ENCODE data around the gene CADM2. TPM values are rescaled to one million over a fixed set of nuclear protein-coding genes. Genes with fewer than 3 reads are reported as not detected.

CADM2 gene
- total RNA-seq, 1 donor = 2.2 TPM

DNA sequence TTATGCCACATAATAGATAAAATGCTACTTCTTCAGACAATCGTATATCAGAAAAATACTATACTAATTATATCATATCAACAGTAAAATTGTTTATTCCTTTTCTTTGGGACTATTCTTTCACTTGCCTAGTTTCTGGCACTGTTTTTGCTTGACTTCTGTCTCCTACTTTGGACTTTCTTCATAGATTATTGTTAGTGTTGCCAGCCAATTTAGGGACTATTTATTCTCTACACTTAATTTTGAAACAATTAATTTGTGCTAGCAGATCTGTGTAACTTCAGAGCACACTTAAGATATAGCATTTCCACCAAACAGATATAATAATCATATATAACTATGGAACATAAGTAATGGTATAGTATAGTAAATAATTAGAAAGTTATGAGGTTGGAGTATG, 305.6 kb downstream of the CADM2 start:
- no peak for DNase-seq (ENCODE audit: low read depth)
- no peak overlapping the region for H3K4me3 ChIP-seq (ENCODE audit: low read depth, low read length)
- TF ChIP-seq, protein P1, sequence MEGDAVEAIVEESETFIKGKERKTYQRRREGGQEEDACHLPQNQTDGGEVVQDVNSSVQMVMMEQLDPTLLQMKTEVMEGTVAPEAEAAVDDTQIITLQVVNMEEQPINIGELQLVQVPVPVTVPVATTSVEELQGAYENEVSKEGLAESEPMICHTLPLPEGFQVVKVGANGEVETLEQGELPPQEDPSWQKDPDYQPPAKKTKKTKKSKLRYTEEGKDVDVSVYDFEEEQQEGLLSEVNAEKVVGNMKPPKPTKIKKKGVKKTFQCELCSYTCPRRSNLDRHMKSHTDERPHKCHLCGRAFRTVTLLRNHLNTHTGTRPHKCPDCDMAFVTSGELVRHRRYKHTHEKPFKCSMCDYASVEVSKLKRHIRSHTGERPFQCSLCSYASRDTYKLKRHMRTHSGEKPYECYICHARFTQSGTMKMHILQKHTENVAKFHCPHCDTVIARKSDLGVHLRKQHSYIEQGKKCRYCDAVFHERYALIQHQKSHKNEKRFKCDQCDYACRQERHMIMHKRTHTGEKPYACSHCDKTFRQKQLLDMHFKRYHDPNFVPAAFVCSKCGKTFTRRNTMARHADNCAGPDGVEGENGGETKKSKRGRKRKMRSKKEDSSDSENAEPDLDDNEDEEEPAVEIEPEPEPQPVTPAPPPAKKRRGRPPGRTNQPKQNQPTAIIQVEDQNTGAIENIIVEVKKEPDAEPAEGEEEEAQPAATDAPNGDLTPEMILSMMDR (IDR thresholded peaks at IDR 0.05; ENCODE audit: insufficient read depth, low read length) = no peak

DNA sequence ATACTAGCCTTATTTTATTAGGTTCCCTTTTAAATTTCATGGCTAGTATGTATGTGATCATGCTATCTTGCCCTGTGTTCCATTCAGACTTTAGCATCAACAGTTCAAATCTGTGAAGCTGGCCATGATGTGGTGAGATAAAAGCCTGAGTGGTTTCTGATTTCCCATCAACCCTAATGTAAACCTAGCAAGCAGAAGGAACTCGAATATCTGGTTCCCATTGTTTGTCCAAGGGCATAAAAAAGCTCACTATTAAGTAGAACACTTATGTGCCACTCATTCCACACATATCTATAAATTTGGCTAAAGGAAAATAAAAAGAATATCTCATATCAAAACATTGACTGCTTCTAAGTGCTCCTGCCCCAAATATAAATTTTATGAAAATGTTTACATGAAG, 311.7 kb downstream of the CADM2 start:
- TF ChIP-seq, protein P1 (IDR thresholded peaks at IDR 0.05; ENCODE audit: insufficient read depth, low read length) = no peak
- no peak overlapping the region for H3K4me3 ChIP-seq (ENCODE audit: low read depth, low read length)
- no peak for DNase-seq (ENCODE audit: low read depth)

DNA sequence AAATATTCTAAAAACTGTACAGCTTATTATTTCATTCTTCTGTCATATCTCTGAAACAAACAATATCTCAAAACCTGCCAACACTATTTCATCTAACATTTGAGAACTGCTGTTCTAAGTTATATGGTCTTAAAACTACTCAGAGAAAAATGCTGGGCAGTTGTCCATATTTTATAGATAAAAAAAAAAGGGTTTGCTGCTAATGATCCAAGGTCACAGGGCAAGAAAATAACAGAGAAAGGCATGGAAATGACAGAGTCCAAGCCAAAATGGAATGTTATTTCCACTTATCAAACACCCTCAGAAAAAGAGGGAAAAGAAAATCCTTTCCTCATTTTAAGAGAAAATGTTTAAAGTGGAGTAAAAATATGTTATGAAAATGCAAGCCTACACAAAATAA, 313.1 kb downstream of the CADM2 start:
- H3K4me3 ChIP-seq (ENCODE audit: low read depth, low read length) = no peak overlapping the region
- TF ChIP-seq, protein P1 (IDR thresholded peaks at IDR 0.05; ENCODE audit: insufficient read depth, low read length) = no peak
- DNase-seq (ENCODE audit: low read depth) = no peak

DNA sequence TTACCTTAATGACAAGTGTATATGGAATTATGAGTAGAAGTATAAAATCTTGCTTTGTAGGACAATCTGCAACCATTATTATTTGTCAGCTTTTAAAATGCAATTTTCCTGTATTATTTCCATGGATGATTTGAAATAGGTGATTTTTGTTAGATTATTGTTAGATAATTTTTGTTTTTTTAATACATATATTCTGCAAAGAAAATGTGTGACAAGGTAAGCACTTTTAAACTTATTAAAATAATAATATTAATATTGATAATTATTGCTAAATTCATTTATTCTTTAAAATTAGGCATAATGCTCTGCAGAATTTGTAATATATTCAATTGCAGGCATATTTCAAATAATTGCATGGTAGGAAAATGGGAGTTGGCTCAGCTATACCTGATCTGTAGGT, 329.5 kb downstream of the CADM2 start:
- DNase-seq (ENCODE audit: low read depth) = no peak
- no peak overlapping the region for H3K4me3 ChIP-seq (ENCODE audit: low read depth, low read length)
- TF ChIP-seq, protein P1 (IDR thresholded peaks at IDR 0.05; ENCODE audit: insufficient read depth, low read length) = no peak

DNA sequence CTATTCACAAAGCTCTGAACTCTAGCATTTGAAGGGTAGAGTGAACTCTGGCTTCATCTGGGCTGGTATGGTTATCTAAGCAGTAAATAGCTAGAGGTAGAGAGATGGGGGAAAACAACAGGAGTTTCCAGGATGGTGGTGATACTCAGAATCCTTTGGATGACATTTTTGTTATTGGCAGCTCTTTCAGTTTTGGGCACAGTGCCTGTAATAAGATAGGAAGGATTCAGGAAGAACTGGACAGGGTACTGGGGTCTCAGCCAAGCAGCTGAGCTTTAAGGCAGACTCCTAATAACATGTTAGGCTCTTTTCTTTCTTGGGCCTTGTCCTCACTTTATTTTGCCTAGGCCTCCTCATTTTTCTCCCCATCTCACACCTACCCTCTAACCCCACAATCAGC, 338.5 kb downstream of the CADM2 start:
- TF ChIP-seq, protein P1 (IDR thresholded peaks at IDR 0.05; ENCODE audit: insufficient read depth, low read length) = no peak
- no peak for DNase-seq (ENCODE audit: low read depth)
- no peak overlapping the region for H3K4me3 ChIP-seq (ENCODE audit: low read depth, low read length)

DNA sequence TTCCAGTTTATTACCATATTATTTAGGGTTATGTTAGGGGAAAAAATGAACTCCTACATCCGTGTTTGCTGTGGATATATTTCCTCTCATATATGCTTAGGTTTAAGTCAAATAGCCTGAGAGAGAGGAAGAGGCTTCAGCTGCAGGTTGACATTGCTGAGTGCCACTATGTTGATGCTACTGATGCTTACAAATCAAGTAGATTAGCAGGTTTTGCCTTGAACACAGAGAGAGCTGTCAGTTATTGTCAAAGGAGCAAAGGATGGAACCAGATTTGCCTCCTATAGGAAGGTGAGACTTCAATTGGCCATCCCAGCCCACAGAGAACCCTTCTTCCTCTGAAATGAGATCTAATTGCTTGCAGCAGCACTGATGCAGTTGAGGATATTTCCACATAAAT, 339.2 kb downstream of the CADM2 start:
- no peak for DNase-seq (ENCODE audit: low read depth)
- H3K4me3 ChIP-seq (ENCODE audit: low read depth, low read length) = no peak overlapping the region
- TF ChIP-seq, protein P1 (IDR thresholded peaks at IDR 0.05; ENCODE audit: insufficient read depth, low read length) = no peak

DNA sequence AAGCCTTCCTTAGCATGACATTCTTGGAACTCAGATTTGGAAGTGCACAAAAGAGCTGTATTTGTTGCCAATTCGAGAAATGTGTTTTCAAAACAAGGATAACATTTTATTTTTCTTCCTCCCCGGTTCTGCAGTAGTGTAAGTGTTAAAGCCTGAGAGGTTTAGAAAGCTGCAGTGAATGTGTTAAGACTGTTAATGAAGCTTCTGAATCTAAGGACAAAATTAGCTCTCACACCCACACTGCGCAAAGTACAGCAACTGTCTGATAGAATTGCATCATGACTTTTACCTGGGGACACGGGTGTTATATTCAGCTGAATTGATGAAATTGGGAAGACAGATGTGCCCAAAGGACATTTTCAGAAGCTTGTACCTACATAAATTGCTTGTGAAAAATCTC, 344.4 kb downstream of the CADM2 start:
- H3K4me3 ChIP-seq (ENCODE audit: low read depth, low read length) = no peak overlapping the region
- TF ChIP-seq, protein P1 (IDR thresholded peaks at IDR 0.05; ENCODE audit: insufficient read depth, low read length) = no peak
- DNase-seq (ENCODE audit: low read depth) = no peak
